ENCODE results near the gene USP3.

USP3 gene

GRCh38 chr15:63599401-63600000, 95.1 kb downstream of the USP3 start:
- TF ChIP-seq FOXP2 (optimal IDR thresholded peaks at IDR 0.05; ENCODE audit: borderline replicate concordance, extremely low read depth, extremely low read length, insufficient read depth) (no peak), TAF1 (IDR thresholded peaks at IDR 0.05; ENCODE audit: borderline replicate concordance, insufficient read depth, low read length) (peak; percentile 37; the same call in 1 of the 2 replicates), POLR2AphosphoS5 (IDR thresholded peaks at IDR 0.05; ENCODE audit: low read depth, low read length) (peak; percentile 36; the same call in 1 of the 2 replicates)

- TF ChIP-seq SIN3A (IDR thresholded peaks at IDR 0.05; ENCODE audit: borderline replicate concordance, insufficient read depth, low read length) (no peak), REST (IDR thresholded peaks at IDR 0.05; ENCODE audit: insufficient read depth in 1 of 2, low read depth in 2 of 2, low read length in 2 of 2) (no peak), TAF1 (IDR thresholded peaks at IDR 0.05; ENCODE audit: borderline replicate concordance, insufficient read depth, low read length) (no peak), POLR2AphosphoS5 (IDR thresholded peaks at IDR 0.05; ENCODE audit: low read depth, low read length) (no peak), FOXP2 (optimal IDR thresholded peaks at IDR 0.05; ENCODE audit: borderline replicate concordance, extremely low read depth, extremely low read length, insufficient read depth) (no peak)
These were observed 95.7 kb downstream of the USP3 start for GRCh38 chr15:63600001-63600615.

- TF ChIP-seq POLR2AphosphoS5 (IDR thresholded peaks at IDR 0.05; ENCODE audit: low read depth, low read length) (peak; percentile 87), SIN3A (IDR thresholded peaks at IDR 0.05; ENCODE audit: borderline replicate concordance, insufficient read depth, low read length) (0 out of 2 replicates have a peak, but pooled peaks have one; percentile 52), FOXP2 (optimal IDR thresholded peaks at IDR 0.05; ENCODE audit: borderline replicate concordance, extremely low read depth, extremely low read length, insufficient read depth) (no peak), REST (IDR thresholded peaks at IDR 0.05; ENCODE audit: insufficient read depth in 1 of 2, low read depth in 2 of 2, low read length in 2 of 2) (0 out of 4 replicates have a peak, but pooled peaks of 1 of the 2 experiments have one; percentile 28), TAF1 (IDR thresholded peaks at IDR 0.05; ENCODE audit: borderline replicate concordance, insufficient read depth, low read length) (peak; percentile 76; the same call in 1 of the 2 replicates)
These were observed 96.2 kb downstream of the USP3 start for GRCh38 chr15:63600616-63601025.

- TF ChIP-seq REST (IDR thresholded peaks at IDR 0.05; ENCODE audit: insufficient read depth in 1 of 2, low read depth in 2 of 2, low read length in 2 of 2), result no peak
- no peak for TF ChIP-seq SIN3A (IDR thresholded peaks at IDR 0.05; ENCODE audit: borderline replicate concordance, insufficient read depth, low read length)
- no peak for TF ChIP-seq TAF1 (IDR thresholded peaks at IDR 0.05; ENCODE audit: borderline replicate concordance, insufficient read depth, low read length)
- TF ChIP-seq FOXP2 (optimal IDR thresholded peaks at IDR 0.05; ENCODE audit: borderline replicate concordance, extremely low read depth, extremely low read length, insufficient read depth), result no peak
- TF ChIP-seq POLR2AphosphoS5 (IDR thresholded peaks at IDR 0.05; ENCODE audit: low read depth, low read length), result 0 out of 2 replicates have a peak, but pooled peaks have one; percentile 12
These were observed 96.8 kb downstream of the USP3 start for GRCh38 chr15:63601026-63601703.

- TF ChIP-seq SIN3A (IDR thresholded peaks at IDR 0.05; ENCODE audit: borderline replicate concordance, insufficient read depth, low read length) (no peak), TAF1 (IDR thresholded peaks at IDR 0.05; ENCODE audit: borderline replicate concordance, insufficient read depth, low read length) (no peak), POLR2AphosphoS5 (IDR thresholded peaks at IDR 0.05; ENCODE audit: low read depth, low read length) (no peak)
These were observed 97.4 kb downstream of the USP3 start for GRCh38 chr15:63601704-63602185.

All from PFSK-1 (cell line).